Stimulated activated CD4-positive, alpha-beta T cell treated with anti-CD3 and anti-CD28 coated beads, TNF-alpha, amount 100 ng/mL, for 1 hour (primary cell): Measurements from ENCODE around the gene UBR4.

Experiments
- DNase-seq, 3 donors: peaks; one replicate each; pipeline ENCODE4 v3.0.0-alpha.2; 2020; ENCODE audit warnings: low read depth in 3 of 3, low spot score in 1 of 3

Gene UBR4

DNA sequence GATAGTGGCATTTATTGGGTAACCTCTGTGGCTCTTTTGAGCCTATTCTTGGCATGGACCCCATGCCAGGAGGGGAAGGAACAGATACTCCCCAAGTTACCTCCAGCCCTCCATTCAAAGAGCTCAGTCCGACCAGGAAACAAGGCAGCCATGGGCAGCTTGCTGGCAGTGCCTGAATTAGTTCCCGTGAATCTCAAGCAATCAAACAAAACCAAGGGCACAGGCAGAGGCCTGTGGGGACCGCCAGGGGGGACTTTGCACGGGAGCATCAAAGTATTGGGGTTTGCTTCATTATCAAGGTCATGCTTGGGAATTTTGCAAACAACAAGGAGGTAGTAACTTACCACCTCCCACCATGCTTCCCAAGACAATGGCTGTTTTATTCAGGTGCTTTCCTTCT, 172.4 kb downstream of the UBR4 start:
- DNase-seq = no peak

DNA sequence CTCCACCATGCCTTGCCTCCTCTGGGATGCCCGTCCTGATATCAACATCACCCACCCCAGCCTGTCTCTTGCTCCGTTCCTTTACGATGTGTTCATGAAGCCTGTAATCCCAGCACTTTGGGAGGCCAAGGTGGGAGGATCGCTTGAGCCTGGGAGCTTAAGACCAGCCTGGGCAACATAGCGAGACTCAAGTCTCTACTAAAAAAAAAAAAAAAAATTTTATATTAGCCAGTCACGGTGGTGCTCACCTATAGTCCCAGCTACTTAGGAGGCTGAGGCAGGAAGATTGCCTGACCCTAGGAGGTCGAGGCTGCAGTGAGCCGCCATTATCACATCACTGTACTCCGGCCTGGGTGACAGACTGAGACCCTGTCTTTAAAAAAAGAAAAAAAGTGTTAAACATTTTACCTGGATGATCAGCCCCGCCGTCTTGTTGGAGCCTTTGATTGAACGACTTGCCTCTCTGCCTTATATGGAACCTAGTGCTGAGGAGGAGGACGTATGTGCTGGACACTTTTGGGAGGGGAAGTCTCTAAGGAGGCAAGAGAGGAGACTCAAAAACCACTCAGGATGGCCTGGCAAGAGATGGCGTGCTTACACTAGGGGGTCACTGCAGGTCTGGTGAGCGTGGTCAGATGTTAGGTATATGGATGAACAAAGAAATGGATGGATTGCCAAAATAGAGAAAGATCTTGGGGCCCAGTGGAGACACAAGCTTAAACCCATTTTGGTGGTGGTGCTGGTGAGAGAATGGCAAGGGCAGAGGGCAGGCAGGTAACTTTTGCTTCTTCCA, 173.1 kb downstream of the UBR4 start:
- no peak for DNase-seq

DNA sequence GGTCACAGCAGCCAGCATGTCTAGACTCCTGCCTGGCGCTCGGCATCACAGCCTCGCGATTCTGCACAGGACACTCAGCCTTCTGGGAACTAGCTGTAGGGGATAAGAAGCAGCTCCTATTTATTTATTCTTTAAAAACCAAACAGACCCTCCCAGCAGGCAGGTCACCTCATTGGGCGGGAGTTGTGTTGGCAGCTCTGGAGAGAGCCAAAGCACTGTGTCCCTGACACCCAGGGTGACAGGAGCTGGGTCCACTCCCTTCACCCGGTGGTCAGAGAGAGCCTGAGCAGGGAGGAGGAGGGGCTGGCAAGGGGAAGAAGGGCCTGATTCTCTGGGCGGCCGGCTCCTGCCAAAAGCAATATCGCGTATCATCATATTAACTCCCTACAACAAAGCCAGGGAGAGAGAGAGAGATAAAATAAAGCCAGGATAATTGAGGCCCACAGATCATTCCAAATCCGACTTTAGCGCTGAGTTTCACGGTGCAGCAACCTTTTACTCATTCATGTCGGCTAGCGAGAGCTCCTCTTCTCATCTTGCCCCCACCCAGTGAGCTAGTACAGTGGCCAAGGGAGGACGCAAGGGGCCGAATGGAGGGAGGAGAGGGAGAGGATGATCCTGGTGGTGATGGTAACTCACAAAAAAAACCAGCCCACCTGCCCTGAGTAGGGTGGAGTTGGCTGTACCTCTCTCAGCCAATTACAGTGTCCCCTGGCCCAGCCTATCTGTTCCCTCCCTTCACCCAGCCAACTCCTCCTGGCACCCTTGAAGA, 173.8 kb downstream of the UBR4 start:
- DNase-seq = no peak

DNA sequence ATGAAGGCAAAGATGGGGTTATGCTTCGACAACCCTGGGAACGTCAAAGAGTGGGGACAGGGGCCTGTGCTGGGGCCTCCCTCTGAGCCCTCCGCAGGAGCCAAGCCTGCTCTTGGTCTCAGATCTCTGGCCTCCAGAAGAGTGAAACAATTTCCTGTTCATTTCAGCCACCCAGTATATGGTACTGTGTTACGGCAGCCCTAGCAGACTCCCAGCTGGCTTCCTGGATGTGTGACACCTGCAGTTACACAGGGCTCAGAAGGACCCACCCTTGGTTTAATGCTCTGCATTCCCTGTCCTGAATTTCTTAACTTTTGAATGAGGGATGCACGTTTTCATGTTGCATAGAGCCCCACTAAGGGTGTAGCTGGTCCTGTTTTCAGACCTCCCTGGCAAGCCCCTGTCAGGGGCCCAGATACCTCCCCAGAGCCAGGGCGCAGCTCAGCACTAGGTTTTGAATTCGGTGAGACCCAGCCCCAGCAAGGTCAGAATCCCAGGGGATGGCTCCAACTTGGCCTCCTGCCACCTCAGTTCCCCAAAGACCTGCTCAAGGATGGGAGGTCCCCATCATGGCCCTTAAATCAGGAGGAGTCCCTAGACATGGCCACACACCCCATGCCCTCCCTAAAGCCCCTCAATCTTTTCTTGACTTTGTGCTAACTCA, 174.6 kb downstream of the UBR4 start:
- DNase-seq = no peak

- no peak for DNase-seq
Measured at GRCh38 chr1:19034721-19035120, 175.3 kb downstream of the UBR4 start.

GRCh38 chr1:19033926-19034680, 176.0 kb downstream of the UBR4 start:
- no peak for DNase-seq

GRCh38 chr1:19033515-19033839, 176.6 kb downstream of the UBR4 start:
- DNase-seq = no peak

DNA sequence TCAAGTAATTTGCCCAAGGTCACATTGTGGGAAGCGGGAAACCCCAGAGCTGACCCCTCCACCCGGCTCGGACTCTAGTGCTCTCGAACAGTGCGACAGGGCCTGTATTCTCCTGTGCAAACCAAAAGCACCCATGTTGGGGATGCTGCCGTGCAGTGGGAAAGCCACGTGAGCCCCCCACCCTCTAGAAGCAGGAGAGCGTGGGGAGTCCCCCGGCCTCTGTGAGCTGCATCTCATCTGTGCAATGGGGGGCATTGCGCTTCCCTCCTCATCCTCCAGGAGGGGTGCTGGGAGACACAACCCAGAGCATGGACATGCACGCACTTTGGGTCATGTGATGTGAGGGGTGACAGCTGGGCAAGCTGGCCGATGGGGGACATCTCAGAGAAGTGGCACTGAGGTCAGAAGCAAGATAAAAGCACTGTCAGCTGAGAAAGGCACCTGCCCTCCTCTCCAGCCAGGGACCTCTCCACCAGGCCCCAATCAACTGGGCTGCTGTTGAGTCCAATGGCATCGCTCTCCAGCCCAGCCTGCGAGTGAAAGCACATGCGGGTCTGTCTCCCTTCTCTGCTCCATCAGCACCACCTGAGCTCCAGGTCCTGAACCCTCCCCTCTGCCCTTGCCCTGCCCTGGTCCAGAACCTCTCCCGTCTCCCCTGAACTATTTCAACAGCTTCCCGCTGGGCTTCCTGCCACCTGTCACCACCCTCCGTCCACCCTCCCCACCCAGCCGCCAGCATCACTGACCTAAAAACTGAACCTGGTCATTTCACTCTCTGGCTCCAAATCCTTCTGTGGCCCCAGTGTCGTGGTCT, 177.2 kb downstream of the UBR4 start:
- no peak for DNase-seq

- no peak for DNase-seq
Measured at GRCh38 chr1:19032413-19032695, 177.7 kb downstream of the UBR4 start.

DNA sequence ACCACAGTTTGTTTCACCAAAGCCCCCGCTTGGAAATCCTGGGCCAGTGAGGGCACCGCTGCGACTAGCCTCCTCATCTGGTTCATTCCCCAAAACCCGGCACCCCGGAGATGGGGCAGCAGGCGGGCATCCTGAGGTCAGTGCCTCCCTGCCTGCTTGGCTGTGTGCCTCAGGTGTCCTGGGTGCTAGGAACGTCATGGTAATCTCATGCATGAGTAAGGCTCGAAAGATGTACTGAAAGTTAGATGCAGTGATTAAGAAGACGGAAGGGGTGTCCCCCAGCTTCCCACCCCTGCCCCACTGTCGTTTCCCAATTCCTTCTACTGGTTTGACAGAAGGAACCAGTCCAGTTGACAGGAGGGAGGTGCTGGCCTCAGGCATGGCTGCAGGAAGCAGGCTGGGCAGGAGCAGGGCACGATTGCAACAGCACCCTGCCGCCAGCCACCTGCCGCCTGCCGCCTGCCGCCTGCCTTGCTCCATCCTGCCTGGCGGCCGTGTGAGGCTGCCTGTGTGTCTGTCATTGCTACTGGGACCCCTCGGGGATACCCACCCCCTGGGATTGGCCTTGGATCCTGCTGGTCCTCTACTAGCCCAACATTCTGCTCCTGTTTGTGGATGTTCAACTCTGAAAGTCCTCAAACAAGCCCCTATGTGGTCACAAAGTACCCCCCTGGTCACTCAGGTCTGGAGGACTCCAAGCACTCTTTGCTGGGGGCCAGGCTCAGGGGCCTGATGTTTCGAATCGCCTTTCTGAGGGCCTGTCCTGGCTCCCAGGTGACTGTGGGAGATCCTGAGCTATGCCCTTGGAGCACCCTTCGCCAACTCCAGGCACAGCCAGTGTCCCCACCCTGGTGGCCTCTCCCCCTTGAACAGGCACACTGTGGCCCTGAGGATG, 180.6 kb downstream of the UBR4 start:
- DNase-seq = no peak

DNA sequence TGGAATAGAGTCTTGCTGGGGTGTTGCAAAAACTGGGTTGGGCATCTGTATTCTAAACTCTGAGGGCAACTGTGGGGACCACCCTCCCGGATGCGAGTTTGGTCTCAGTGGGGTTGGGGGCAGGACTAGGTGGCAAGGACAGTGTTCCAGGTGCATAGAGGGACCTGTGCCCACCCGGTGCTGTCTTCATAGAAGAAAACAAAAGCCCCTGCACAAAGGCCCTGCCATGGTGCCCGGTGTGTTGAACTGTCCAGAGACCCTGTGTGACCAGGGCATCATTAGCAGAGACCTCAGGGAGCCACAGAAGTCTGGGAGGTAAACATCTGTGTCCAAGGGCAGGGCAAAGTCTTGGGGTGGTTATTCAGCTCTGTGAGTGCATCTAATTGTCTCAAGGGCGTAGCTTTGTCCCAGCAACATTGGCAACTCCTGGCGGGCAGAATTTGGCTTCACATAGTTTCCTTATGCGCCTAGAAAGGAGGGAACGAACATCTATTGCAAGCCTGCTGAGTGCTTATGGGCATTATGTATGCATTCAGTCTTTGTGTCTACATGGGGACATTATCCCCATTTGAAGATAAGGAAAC, 181.4 kb downstream of the UBR4 start:
- DNase-seq = no peak

DNA sequence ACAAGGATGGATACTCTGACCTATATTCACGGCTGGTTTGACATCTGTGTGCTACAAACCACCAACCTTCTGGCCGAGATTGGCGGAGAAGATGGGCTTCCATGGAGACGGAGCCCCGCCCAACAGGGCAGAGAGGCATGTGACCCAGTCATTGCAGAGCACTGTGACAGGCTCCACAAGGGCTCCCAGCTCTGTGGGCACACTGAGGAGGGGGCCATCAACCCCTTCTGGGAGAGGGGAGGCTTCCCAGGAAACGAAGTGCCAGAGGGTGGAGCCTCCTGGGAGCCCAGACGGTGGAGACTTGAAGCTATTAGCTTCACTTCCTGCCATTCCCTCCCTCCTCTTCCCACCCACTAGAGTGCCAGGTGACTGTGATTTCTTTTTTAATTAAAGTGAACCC, 182.0 kb downstream of the UBR4 start:
- DNase-seq = no peak
